ENCODE results near the gene PRSS3. TPM values are rescaled to one million over a fixed set of nuclear protein-coding genes. Genes with fewer than 3 reads are reported as not detected.
"Not testable (repeated sequence)": the region's sequence is repeated elsewhere in the genome, so short reads cannot be mapped to it uniquely, and the experiment has no call there.

Gene PRSS3
- total RNA-seq, 1 donor from 2014 or later = not detected

- H3K27me3 Mint-ChIP-seq (ENCODE audit: low read depth) = no peaks in the 10 kb centered on the region
- no peak for DNase-seq (ENCODE audit: low spot score)
- no peaks in the 10 kb centered on the region for H3K9me3 Mint-ChIP-seq (ENCODE audit: low read depth)
- peaks cover 54% of the 10 kb centered on the region for H3K4me1 Mint-ChIP-seq (ENCODE audit: low read depth)
- H3K36me3 Mint-ChIP-seq (ENCODE audit: low read depth) = peaks cover 1% of the 10 kb centered on the region
- TF ChIP-seq CTCF (IDR thresholded peaks at IDR 0.05) = no peak
- peak overlapping the region; percentile 88 for H3K4me3 Mint-ChIP-seq (ENCODE audit: unreplicated experiment)
- peak overlapping the region; percentile 86 for H3K27ac Mint-ChIP-seq (ENCODE audit: unreplicated experiment)
Observed at GRCh38 chr9:33818847-33819500, 23.6 kb downstream of the PRSS3 start.

- Mint-ChIP-seq H3K4me1 (ENCODE audit: low read depth) (peaks cover 41% of the 10 kb centered on the region), H3K36me3 (ENCODE audit: low read depth) (peaks cover 1% of the 10 kb centered on the region), H3K27ac (ENCODE audit: unreplicated experiment) (peak overlapping the region; percentile 65), H3K4me3 (ENCODE audit: unreplicated experiment) (peak overlapping the region; percentile 88), H3K27me3 (ENCODE audit: low read depth) (no peaks in the 10 kb centered on the region), H3K9me3 (ENCODE audit: low read depth) (no peaks in the 10 kb centered on the region)
- DNase-seq (ENCODE audit: low spot score) = no peak
- no peak for TF ChIP-seq CTCF (IDR thresholded peaks at IDR 0.05)
Observed at GRCh38 chr9:33820231-33820745, 24.9 kb downstream of the PRSS3 start.

- H3K9me3 Mint-ChIP-seq (ENCODE audit: low read depth) = no peaks in the 10 kb centered on the region
Observed at GRCh38 chr9:33823801-33824200, 28.4 kb downstream of the PRSS3 start.

GRCh38 chr9:33827285-33827684 lies 31.9 kb downstream of the PRSS3 start:
- H3K9me3 Mint-ChIP-seq (ENCODE audit: low read depth); H3K4me3 Mint-ChIP-seq (ENCODE audit: unreplicated experiment); H3K27me3 Mint-ChIP-seq (ENCODE audit: low read depth); H3K27ac Mint-ChIP-seq (ENCODE audit: unreplicated experiment); H3K36me3 Mint-ChIP-seq (ENCODE audit: low read depth); DNase-seq (ENCODE audit: low spot score): not testable (repeated sequence)
- peaks cover 13% of the 10 kb centered on the region for H3K4me1 Mint-ChIP-seq (ENCODE audit: low read depth)

More at GRCh38 chr9:33823801-33824200, 28.4 kb downstream of the PRSS3 start:
- Mint-ChIP-seq H3K36me3 (ENCODE audit: low read depth) (no peaks in the 10 kb centered on the region), H3K4me1 (ENCODE audit: low read depth) (peaks cover 31% of the 10 kb centered on the region), H3K4me3 (ENCODE audit: unreplicated experiment) (no peak overlapping the region), H3K27ac (ENCODE audit: unreplicated experiment) (no peak overlapping the region), H3K27me3 (ENCODE audit: low read depth) (no peaks in the 10 kb centered on the region)
- no peak for TF ChIP-seq CTCF (IDR thresholded peaks at IDR 0.05)
- DNase-seq (ENCODE audit: low spot score) = no peak

- Mint-ChIP-seq H3K27ac (ENCODE audit: unreplicated experiment) (peak overlapping the region; percentile 45), H3K4me1 (ENCODE audit: low read depth) (peaks cover 19% of the 10 kb centered on the region)
- not testable (repeated sequence) for H3K4me3 Mint-ChIP-seq (ENCODE audit: unreplicated experiment); H3K27me3 Mint-ChIP-seq (ENCODE audit: low read depth); H3K9me3 Mint-ChIP-seq (ENCODE audit: low read depth); DNase-seq (ENCODE audit: low spot score); H3K36me3 Mint-ChIP-seq (ENCODE audit: low read depth)
Observed at GRCh38 chr9:33829641-33830230, 34.4 kb downstream of the PRSS3 start.

- H3K9me3 Mint-ChIP-seq (ENCODE audit: low read depth) = no peaks in the 10 kb centered on the region
- no peaks in the 10 kb centered on the region for H3K27me3 Mint-ChIP-seq (ENCODE audit: low read depth)
- DNase-seq (ENCODE audit: low spot score) = no peak
- peak overlapping the region; percentile 74 for H3K27ac Mint-ChIP-seq (ENCODE audit: unreplicated experiment)
- no peak for TF ChIP-seq CTCF (IDR thresholded peaks at IDR 0.05)
- H3K4me3 Mint-ChIP-seq (ENCODE audit: unreplicated experiment) = no peak overlapping the region
- peaks cover 33% of the 10 kb centered on the region for H3K4me1 Mint-ChIP-seq (ENCODE audit: low read depth)
- no peaks in the 10 kb centered on the region for H3K36me3 Mint-ChIP-seq (ENCODE audit: low read depth)
Observed at GRCh38 chr9:33835625-33836260, 40.4 kb downstream of the PRSS3 start.

- not testable (repeated sequence) for DNase-seq (ENCODE audit: low spot score)
- peak overlapping the region; percentile 76 for H3K27ac Mint-ChIP-seq (ENCODE audit: unreplicated experiment)
Observed at GRCh38 chr9:33836261-33836660, 40.9 kb downstream of the PRSS3 start.

More at GRCh38 chr9:33836261-33836660, 40.9 kb downstream of the PRSS3 start:
- peaks cover 33% of the 10 kb centered on the region for H3K4me1 Mint-ChIP-seq (ENCODE audit: low read depth)
- not testable (repeated sequence) for H3K36me3 Mint-ChIP-seq (ENCODE audit: low read depth); H3K27me3 Mint-ChIP-seq (ENCODE audit: low read depth); H3K4me3 Mint-ChIP-seq (ENCODE audit: unreplicated experiment); H3K9me3 Mint-ChIP-seq (ENCODE audit: low read depth)

All from chondrocyte (in vitro differentiated cells).